GM18507 (cell line): ENCODE results near the gene PLAAT2.
"Not testable (repeated sequence)": the region's sequence is repeated elsewhere in the genome, so short reads cannot be mapped to it uniquely, and the experiment has no call there.

Experiments
- DNase-seq: peaks from one replicate; pipeline ENCODE4 v3.0.0; 2011; ENCODE audit warnings: low read depth; ENCODE audit not compliant: insufficient read length; ENCODE audit errors: extremely low spot score
- FAIRE-seq: peaks from 2 replicates; lab custom pipeline; 2011; peaks lifted over from hg19 to GRCh38; lab: Jason Lieb, UNC

Gene PLAAT2

GRCh38 chr11:63583357-63583677, 20.1 kb upstream of the PLAAT2 start:
- DNase-seq = no peak
- no peak for FAIRE-seq

GRCh38 chr11:63581224-63581623, 18.0 kb upstream of the PLAAT2 start:
- DNase-seq, FAIRE-seq: not testable (repeated sequence)

- not testable (repeated sequence) for FAIRE-seq, DNase-seq
These were observed 15.7 kb upstream of the PLAAT2 start for GRCh38 chr11:63578882-63579281.

- FAIRE-seq (no peak), DNase-seq (no peak)
These were observed 11.8 kb upstream of the PLAAT2 start for GRCh38 chr11:63574856-63575602.

- FAIRE-seq (peak; percentile 82), DNase-seq (no peak)
These were observed 11.0 kb upstream of the PLAAT2 start for GRCh38 chr11:63573881-63574855.

- FAIRE-seq (peak; percentile 89), DNase-seq (no peak)
These were observed 9.0 kb upstream of the PLAAT2 start for GRCh38 chr11:63572026-63572688.

- no peak for FAIRE-seq
- no peak for DNase-seq
These were observed 6.4 kb upstream of the PLAAT2 start for GRCh38 chr11:63569570-63569969.

- FAIRE-seq (peak; percentile 95), DNase-seq (peak; percentile 46)
These were observed 4.1 kb upstream of the PLAAT2 start for GRCh38 chr11:63567044-63567840.

GRCh38 chr11:63564784-63565350, 1.7 kb upstream of the PLAAT2 start:
- FAIRE-seq = no peak
- no peak for DNase-seq

- DNase-seq (peak; percentile 39), FAIRE-seq (peak; percentile 85)
These were observed 1.0 kb upstream of the PLAAT2 start for GRCh38 chr11:63564056-63564774.

- DNase-seq (no peak), FAIRE-seq (no peak)
These were observed 2.5 kb downstream of the PLAAT2 start for GRCh38 chr11:63560506-63561180.

GRCh38 chr11:63558459-63559157, 4.6 kb downstream of the PLAAT2 start:
- no peak for FAIRE-seq
- DNase-seq = no peak

- DNase-seq (no peak), FAIRE-seq (no peak)
These were observed 5.6 kb downstream of the PLAAT2 start for GRCh38 chr11:63557570-63557969.

- FAIRE-seq (no peak), DNase-seq (no peak)
These were observed 6.7 kb downstream of the PLAAT2 start for GRCh38 chr11:63556404-63557013.

GRCh38 chr11:63554877-63555223, 8.3 kb downstream of the PLAAT2 start:
- no peak for DNase-seq
- FAIRE-seq = no peak

GRCh38 chr11:63553759-63554158, 9.4 kb downstream of the PLAAT2 start:
- peak; percentile 77 for FAIRE-seq
- DNase-seq = peak; percentile 48

- FAIRE-seq = no peak
These were observed 10.3 kb downstream of the PLAAT2 start for GRCh38 chr11:63552921-63553320.

More at GRCh38 chr11:63552921-63553320, 10.3 kb downstream of the PLAAT2 start:
- DNase-seq = no peak
